SH-SY5Y (cell line): Measurements from ENCODE around the gene TTC13.

Source experiments
- GATA2 ChIP-seq: IDR thresholded peaks from 2 replicates; pipeline ENCODE4 v1.6.1; 2011; ENCODE audit warnings: mild to moderate bottlenecking, low read depth, low read length
- GATA3 ChIP-seq: IDR thresholded peaks from 2 replicates; pipeline ENCODE4 v1.6.1; 2011; ENCODE audit warnings: low read depth, mild to moderate bottlenecking, low read length, moderate library complexity

GRCh38 chr1:230902349-230902923 is 76.2 kb downstream of the TTC13 start:
- TF ChIP-seq GATA2 (no peak), GATA3 (no peak)
